Right atrium auricular region (tissue), 2 donors: ENCODE data around the gene CIBAR2. TPM values are rescaled to one million over a fixed set of nuclear protein-coding genes. Genes with fewer than 3 reads are reported as not detected.

Experiments
- DNase-seq: peaks from one replicate; pipeline ENCODE4 v3.0.0-alpha.2; 2019; ENCODE audit warnings: low spot score
- H3K27ac ChIP-seq, 2 donors: fragments of 200-600 bp; sonication (generic); 1 replicate in 1 of 2; 2 replicates in 1 of 2; pipeline ENCODE4 v1.5.1; 2016 to 2019
- H3K27me3 ChIP-seq, 2 donors: fragments of 200-600 bp; sonication (generic); one replicate each; pipeline versions ENCODE4 v1.5.1 to v1.6.0; 2017 to 2019
- H3K36me3 ChIP-seq: fragments of 200-600 bp; sonication (generic); one replicate; pipeline ENCODE4 v1.5.1; 2016
- H3K4me1 ChIP-seq, 2 donors: fragments of 200-600 bp; sonication (generic); one replicate each; pipeline versions ENCODE4 v1.5.1 to v1.6.0; 2017 to 2019
- H3K4me3 ChIP-seq, 2 donors: fragments of 200-600 bp; sonication (generic); 1 replicate in 1 of 2; 2 replicates in 1 of 2; pipeline ENCODE4 v1.5.1; 2017 to 2019; ENCODE audit warnings: mild to moderate bottlenecking in 1 of 2, moderate library complexity in 1 of 2
- H3K9me3 ChIP-seq, 2 donors: fragments of 200-600 bp; sonication (generic); one replicate each; pipeline ENCODE4 v1.5.1; 2019
- total RNA-seq, 2 donors: library from RNA; depleted of rRNA; stranded (reverse); fragments of >200 nt; gene quantifications; one replicate each; pipeline ENCODE4 v1.1.0, GENCODE V29; 2016
- TF ChIP-seq, protein P1 (sequence below), 2 donors: fragments of 200-600 bp; sonication (generic); IDR thresholded peaks; one replicate each; pipeline ENCODE4 v1.5.1; 2019; ENCODE audit warnings: antibody characterized with exemption in 2 of 2

The CIBAR2 gene
- total RNA-seq, 2 donors from 2014 or later: not detected

- DNase-seq: no peak
These were observed 30.5 kb upstream of the CIBAR2 start for GRCh38 chr16:85142771-85143211.

GRCh38 chr16:85142129-85142513 is 29.8 kb upstream of the CIBAR2 start:
- TF ChIP-seq, protein P1, sequence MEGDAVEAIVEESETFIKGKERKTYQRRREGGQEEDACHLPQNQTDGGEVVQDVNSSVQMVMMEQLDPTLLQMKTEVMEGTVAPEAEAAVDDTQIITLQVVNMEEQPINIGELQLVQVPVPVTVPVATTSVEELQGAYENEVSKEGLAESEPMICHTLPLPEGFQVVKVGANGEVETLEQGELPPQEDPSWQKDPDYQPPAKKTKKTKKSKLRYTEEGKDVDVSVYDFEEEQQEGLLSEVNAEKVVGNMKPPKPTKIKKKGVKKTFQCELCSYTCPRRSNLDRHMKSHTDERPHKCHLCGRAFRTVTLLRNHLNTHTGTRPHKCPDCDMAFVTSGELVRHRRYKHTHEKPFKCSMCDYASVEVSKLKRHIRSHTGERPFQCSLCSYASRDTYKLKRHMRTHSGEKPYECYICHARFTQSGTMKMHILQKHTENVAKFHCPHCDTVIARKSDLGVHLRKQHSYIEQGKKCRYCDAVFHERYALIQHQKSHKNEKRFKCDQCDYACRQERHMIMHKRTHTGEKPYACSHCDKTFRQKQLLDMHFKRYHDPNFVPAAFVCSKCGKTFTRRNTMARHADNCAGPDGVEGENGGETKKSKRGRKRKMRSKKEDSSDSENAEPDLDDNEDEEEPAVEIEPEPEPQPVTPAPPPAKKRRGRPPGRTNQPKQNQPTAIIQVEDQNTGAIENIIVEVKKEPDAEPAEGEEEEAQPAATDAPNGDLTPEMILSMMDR (IDR thresholded peaks at IDR 0.05): no peak
- DNase-seq: no peak
- Histone ChIP-seq H3K9me3 (no peaks in the 10 kb centered on the region), H3K36me3 (no peaks in the 10 kb centered on the region), H3K4me3 (no peak overlapping the region), H3K27ac (no peak overlapping the region), H3K4me1 (peaks cover 0 to 63% of the 10 kb centered on the region in 2 donors), H3K27me3 (no peaks in the 10 kb centered on the region)

More at GRCh38 chr16:85142771-85143211, 30.5 kb upstream of the CIBAR2 start:
- Histone ChIP-seq H3K36me3 (no peaks in the 10 kb centered on the region), H3K9me3 (no peaks in the 10 kb centered on the region), H3K27ac (no peak overlapping the region), H3K4me1 (peaks cover 0 to 63% of the 10 kb centered on the region in 2 donors), H3K4me3 (no peak overlapping the region), H3K27me3 (no peaks in the 10 kb centered on the region)
- TF ChIP-seq, protein P1 (IDR thresholded peaks at IDR 0.05): no peak

- Histone ChIP-seq H3K36me3 (no peaks in the 10 kb centered on the region), H3K27me3 (no peaks in the 10 kb centered on the region), H3K4me3 (no peak overlapping the region), H3K27ac (no peak overlapping the region), H3K4me1 (peaks cover 0 to 63% of the 10 kb centered on the region in 2 donors), H3K9me3 (no peaks in the 10 kb centered on the region)
- TF ChIP-seq, protein P1 (IDR thresholded peaks at IDR 0.05): no peak
- no peak for DNase-seq
These were observed 29.3 kb upstream of the CIBAR2 start for GRCh38 chr16:85141491-85142128.

GRCh38 chr16:85140455-85141012 is 28.3 kb upstream of the CIBAR2 start:
- TF ChIP-seq, protein P1 (IDR thresholded peaks at IDR 0.05): no peak
- Histone ChIP-seq H3K4me1 (peaks cover 0 to 63% of the 10 kb centered on the region in 2 donors), H3K27me3 (no peaks in the 10 kb centered on the region), H3K4me3 (no peak overlapping the region), H3K9me3 (no peaks in the 10 kb centered on the region), H3K36me3 (no peaks in the 10 kb centered on the region), H3K27ac (no peak overlapping the region)
- no peak for DNase-seq

GRCh38 chr16:85139881-85140339 is 27.6 kb upstream of the CIBAR2 start:
- no peak for DNase-seq
- Histone ChIP-seq H3K9me3 (no peaks in the 10 kb centered on the region), H3K27me3 (no peaks in the 10 kb centered on the region), H3K4me3 (no peak overlapping the region), H3K36me3 (no peaks in the 10 kb centered on the region), H3K4me1 (peaks cover 0 to 64% of the 10 kb centered on the region in 2 donors), H3K27ac (no peak overlapping the region)
- TF ChIP-seq, protein P1 (IDR thresholded peaks at IDR 0.05): no peak
